SK-N-MC (cell line): ENCODE results near the gene PEF1.

Source experiments
- EZH2 ChIP-seq: fragments of 200-600 bp; sonication (generic); IDR thresholded peaks from one replicate; pipeline ENCODE4 v1.6.1; 2017; ENCODE audit warnings: antibody characterized with exemption
- FOXP2 ChIP-seq: optimal IDR thresholded peaks from 2 replicates; pipeline ENCODE3; 2011; ENCODE audit warnings: mild to moderate bottlenecking, moderate library complexity; ENCODE audit not compliant: insufficient read depth; ENCODE audit errors: extremely low read length, control extremely low read depth
- POLR2AphosphoS5 ChIP-seq: IDR thresholded peaks from 2 replicates; pipeline ENCODE4 v1.6.1; 2012; ENCODE audit warnings: mild to moderate bottlenecking, low read depth, low read length, borderline replicate concordance

- TF ChIP-seq EZH2: no peak
- no peak for TF ChIP-seq POLR2AphosphoS5
- TF ChIP-seq FOXP2: no peak
These were observed 19.8 kb downstream of the PEF1 start for GRCh38 chr1:31624731-31625514.
